ENCODE results near the gene KRTCAP3. TPM values are rescaled to one million over a fixed set of nuclear protein-coding genes. Genes with fewer than 3 reads are reported as not detected.

Gene KRTCAP3
- total RNA-seq, 1 experiment from 2014 or later: 49.9 TPM

GRCh38 chr2:27489498-27490397 is 47.6 kb downstream of the KRTCAP3 start, which contains the start of gene IFT172:
Gene IFT172, minus strand, starts transcription at chr2:27489743. Its CDS starts 90 bp downstream, at chr2:27489653.
- Histone ChIP-seq H4K5ac (ENCODE audit: insufficient read length, low read depth, low read length) (no peak within 1 kb of the TSS), H4K8ac (replicated peaks; ENCODE audit: insufficient read length, low read depth, low read length) (no peak within 1 kb of the TSS), H3K18ac (ENCODE audit: insufficient read length, low read depth, low read length) (no peak within 1 kb of the TSS), H3K9me3 (ENCODE audit: control insufficient read depth, low read depth, low read length) (no peaks in the 10 kb centered on the region), H3K23me2 (ENCODE audit: insufficient read length, low read depth, low read length, poor library complexity, severe bottlenecking) (peaks cover 8% of the 10 kb centered on the region), H4K20me1 (ENCODE audit: control insufficient read depth, insufficient read depth, insufficient read length) (no peaks in the 10 kb centered on the region), H3K23ac (ENCODE audit: insufficient read length, low read depth, low read length) (no peak within 1 kb of the TSS), H3K56ac (ENCODE audit: insufficient read length, low read depth, low read length) (no peak within 1 kb of the TSS), H3T11ph (ENCODE audit: low read length) (no peak within 1 kb of the TSS), H2AK5ac (ENCODE audit: insufficient read length, low read length) (no peak within 1 kb of the TSS), H3K4me2 (ENCODE audit: insufficient read depth, insufficient read length, low read length) (peak within 1 kb of the TSS; percentile 66), H2BK20ac (ENCODE audit: low read depth, low read length, poor library complexity, severe bottlenecking) (no peak within 1 kb of the TSS), H3K79me1 (ENCODE audit: insufficient read depth, low read depth, low read length, poor library complexity, severe bottlenecking) (no peaks in the 10 kb centered on the region), H3K14ac (ENCODE audit: insufficient read depth, low read length) (no peak within 1 kb of the TSS), H2AFZ (ENCODE audit: low read length) (no peak within 1 kb of the TSS), H3K4ac (ENCODE audit: low read depth, low read length) (no peak within 1 kb of the TSS), H2BK15ac (ENCODE audit: low read depth, low read length) (no peak within 1 kb of the TSS), H3K9ac (ENCODE audit: extremely low read depth, insufficient read length, low read length) (peak within 1 kb of the TSS; percentile 48), H3K79me2 (ENCODE audit: insufficient read depth, low read length) (no peaks in the 10 kb centered on the region), H2BK12ac (ENCODE audit: insufficient read length, low read depth, low read length) (no peak within 1 kb of the TSS), H3K4me1 (ENCODE audit: insufficient read depth, low read length) (no peaks in the 10 kb centered on the region; the same call in 1 of the 2 replicates), H2BK5ac (ENCODE audit: insufficient read length, low read length) (no peak within 1 kb of the TSS), H3K27me3 (ENCODE audit: insufficient read depth, low read length) (no peaks in the 10 kb centered on the region; the same call in 1 of the 2 replicates), H2BK120ac (ENCODE audit: low read depth, low read length, poor library complexity, severe bottlenecking) (no peak within 1 kb of the TSS), H3K27ac (ENCODE audit: insufficient read length, low read depth, low read length) (no peak within 1 kb of the TSS), H4K91ac (ENCODE audit: insufficient read length, low read depth, low read length) (no peak within 1 kb of the TSS)
- no peak for TF ChIP-seq CTCF (conservative IDR thresholded peaks at IDR 0.05)
- peak within 1 kb of the TSS in 2 of 3 experiments; percentile 87 to 98; a peak in 5 of 7 replicates for H3K27ac Mint-ChIP-seq
- WGBS (ENCODE audit: extremely low coverage, insufficient read length, low lambda C conversion rate): no CpG with 5 or more reads among the region's 43 CpGs
- H3K4me3 Mint-ChIP-seq: peak within 1 kb of the TSS; percentile 85 to 93
- peaks cover 16% of the 10 kb centered on the region for H3K27me3 Mint-ChIP-seq (ENCODE audit: low read depth)
- peak; percentile 100 for DNase-seq
- peaks cover 25 to 26% of the 10 kb centered on the region in 2 experiments for H3K4me1 Mint-ChIP-seq
- peaks cover 2 to 16% (median 10%) of the 10 kb centered on the region in 3 experiments; a peak in 6 of 7 replicates for H3K36me3 Mint-ChIP-seq (ENCODE audit: insufficient read depth in 1 of 3, low read depth in 3 of 3)
- no peaks in the 10 kb centered on the region for H3K9me3 Mint-ChIP-seq
